Pons (tissue), 1 donor: ENCODE data around the gene APAF1.
"Not testable (repeated sequence)": the region's sequence is repeated elsewhere in the genome, so short reads cannot be mapped to it uniquely, and the experiment has no call there.

Experiments
- DNase-seq: peaks from one replicate; pipeline ENCODE4 v3.0.0-alpha.2; 2016; ENCODE audit warnings: low spot score

The APAF1 gene

GRCh38 chr12:98730412-98730811, 85.3 kb downstream of the APAF1 start:
- DNase-seq = no peak

GRCh38 chr12:98733667-98734350, 88.7 kb downstream of the APAF1 start:
- DNase-seq = no peak

- no peak for DNase-seq
These were observed 90.7 kb downstream of the APAF1 start for GRCh38 chr12:98735821-98736220.

DNA sequence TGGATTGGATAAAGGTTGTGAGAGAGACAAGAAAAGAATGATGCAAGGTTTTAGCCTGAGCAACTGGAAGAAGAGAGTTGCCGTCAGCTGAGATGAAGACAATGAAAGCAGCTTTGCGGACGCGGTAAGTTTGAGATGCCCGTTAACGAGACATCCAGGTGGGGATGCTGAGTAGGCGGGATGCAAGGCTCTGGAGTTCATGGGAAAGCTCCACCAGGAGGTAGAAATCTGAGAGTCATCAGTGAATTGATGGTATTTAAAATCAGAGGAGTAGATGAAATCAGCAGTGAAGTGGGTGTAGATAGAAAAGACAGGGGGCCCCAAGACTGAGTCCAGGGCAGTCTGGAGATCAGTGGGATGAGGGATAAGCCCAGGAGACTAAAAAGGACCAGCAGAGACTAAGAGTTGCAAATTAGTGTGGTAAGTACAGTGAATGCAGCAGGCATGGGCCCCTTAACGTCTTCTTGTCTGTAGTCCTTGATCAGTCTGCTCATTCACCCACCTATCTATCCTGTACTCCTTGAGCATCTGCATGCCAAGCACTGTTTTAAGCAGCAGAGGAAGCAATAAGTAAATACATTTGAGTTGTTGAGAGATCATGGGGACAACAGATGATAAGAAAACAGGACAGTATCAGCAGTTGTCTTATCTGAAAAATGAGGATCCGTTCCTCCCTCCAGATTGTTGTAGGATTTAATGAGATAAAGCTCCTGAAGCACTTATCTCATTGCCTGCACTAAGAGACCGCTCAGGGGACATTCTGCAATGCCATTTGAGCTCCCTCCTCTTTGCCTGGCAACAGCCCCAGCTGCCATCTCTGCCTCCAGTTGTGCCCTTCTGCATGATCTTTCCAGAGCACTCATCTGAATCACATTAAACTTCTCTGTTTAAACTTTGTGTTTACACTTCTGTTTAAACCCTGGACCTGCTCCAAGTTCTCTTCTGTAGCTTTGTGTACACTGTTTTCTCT, 91.5 kb downstream of the APAF1 start:
- DNase-seq = peak; percentile 65

DNA sequence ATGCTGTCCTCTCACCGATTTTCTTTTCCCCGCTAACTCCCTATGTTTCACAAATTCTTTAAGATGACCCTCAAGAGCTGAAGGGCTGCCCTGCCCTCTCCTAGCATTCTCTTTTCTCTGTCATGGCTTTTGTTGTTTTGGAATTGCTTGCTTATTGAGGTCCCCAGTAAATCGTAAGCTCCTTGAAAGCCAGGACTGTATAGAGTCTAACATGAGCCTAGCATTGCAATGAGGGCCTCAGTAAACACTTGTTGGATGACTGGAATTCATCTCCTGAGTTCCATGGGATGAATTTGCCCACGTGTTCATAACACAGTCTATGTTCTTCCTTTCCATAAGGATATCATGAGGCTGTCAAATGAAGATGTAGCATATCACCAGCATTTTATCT, 92.2 kb downstream of the APAF1 start:
- DNase-seq = no peak

- no peak for DNase-seq
These were observed 92.9 kb downstream of the APAF1 start for GRCh38 chr12:98738002-98738401.

DNA sequence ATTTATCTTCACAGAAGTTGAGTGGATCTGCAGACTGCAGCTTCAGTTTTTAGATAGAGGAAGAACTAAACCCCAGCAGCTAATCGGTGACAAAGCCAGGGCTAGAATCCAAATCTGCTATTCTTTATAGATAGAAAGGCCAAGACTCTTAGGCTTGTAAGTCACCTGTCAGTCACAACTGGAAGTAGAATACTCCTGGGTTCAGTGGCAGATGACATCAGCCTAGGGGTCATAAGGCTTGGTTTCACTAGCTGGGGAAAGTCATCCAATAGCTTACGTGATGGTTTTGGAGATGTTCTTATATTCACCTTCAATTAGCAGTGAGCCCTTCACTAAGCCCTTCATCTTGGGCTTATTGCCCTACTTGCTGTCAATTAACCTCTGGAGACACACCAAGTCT, 93.4 kb downstream of the APAF1 start:
- no peak for DNase-seq

DNA sequence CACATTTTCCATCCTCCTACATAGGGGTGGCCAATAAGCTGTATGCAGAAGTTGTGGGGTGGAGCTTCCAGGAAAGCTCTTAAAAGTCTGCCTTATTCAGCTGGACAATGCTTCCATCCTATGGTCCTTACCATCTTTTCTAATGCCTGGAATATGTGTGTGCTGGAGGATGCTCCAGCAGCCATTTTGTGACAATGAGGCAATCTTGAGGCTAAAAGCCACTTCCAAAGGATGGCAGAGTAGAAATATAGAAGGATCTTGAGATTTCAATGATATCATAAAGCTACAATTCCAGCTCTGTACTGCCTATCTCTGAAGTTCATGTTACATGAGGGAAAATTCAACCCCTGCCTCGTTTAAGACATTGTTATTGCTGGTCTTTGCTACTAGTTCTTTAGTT, 95.7 kb downstream of the APAF1 start:
- no peak for DNase-seq

- no peak for DNase-seq
These were observed 96.1 kb downstream of the APAF1 start for GRCh38 chr12:98741196-98741555.

DNA sequence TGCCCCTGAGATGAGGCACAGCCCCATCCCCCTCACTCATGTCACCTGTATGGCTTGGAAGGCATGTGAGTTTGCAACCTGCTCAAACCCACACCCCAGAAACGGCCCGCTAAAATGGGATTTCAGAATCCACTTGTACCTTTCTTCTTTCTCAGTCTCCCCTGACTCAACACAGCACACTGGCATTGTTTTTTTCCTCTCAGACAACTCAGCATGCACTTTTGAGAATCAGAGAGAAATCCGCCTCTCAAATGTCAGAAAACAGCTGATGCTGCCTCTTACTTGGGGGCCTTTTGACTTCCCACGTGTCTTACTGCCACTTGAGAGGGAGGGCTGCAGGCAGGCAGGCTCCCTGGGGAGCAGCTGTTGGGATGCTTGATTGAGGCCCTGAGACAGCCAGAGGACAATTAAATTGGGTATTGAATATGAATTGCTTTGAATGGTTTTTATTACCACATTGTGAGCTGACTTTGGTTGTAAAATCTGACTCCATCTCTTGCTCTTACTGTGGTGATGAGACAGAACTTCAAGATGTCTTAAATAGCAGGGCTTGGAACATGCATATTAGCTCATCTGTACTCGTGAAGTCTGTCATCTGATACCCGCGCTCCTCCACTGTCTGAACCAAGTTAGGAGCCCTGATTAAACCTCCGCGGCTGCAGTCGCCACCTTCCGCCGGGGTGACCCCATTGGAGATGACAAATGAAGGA, 96.6 kb downstream of the APAF1 start:
- DNase-seq = no peak

DNA sequence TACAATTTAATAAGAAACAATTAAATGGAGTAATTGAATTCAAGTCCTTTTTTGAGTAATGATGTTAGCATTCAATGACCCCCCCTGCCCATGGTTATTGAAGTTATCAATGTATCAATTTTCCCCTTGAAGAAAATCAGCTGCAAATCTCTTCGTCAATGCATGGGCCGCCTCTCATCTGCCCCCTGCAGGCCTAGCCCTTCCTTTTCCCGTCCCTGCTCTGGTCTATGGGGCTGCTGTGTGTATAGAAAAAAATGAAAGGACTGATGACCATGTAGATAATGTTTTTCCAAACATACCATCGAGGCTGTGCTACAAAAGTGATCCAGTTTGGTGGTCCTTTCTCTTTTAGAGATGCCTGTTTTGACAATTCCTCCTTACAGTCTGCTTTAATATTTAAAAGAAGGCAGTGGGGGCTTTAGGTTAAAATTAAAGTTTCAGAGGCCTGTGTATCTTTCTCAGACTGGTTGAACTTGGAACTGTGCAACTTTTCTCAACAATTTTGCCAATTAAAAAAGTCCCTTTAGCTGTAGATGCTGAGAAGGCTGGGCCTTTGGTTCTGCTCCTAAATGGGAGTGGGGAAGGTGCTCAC, 98.4 kb downstream of the APAF1 start:
- peak; percentile 64 for DNase-seq

GRCh38 chr12:98744680-98745079, 99.6 kb downstream of the APAF1 start:
- no peak for DNase-seq

DNA sequence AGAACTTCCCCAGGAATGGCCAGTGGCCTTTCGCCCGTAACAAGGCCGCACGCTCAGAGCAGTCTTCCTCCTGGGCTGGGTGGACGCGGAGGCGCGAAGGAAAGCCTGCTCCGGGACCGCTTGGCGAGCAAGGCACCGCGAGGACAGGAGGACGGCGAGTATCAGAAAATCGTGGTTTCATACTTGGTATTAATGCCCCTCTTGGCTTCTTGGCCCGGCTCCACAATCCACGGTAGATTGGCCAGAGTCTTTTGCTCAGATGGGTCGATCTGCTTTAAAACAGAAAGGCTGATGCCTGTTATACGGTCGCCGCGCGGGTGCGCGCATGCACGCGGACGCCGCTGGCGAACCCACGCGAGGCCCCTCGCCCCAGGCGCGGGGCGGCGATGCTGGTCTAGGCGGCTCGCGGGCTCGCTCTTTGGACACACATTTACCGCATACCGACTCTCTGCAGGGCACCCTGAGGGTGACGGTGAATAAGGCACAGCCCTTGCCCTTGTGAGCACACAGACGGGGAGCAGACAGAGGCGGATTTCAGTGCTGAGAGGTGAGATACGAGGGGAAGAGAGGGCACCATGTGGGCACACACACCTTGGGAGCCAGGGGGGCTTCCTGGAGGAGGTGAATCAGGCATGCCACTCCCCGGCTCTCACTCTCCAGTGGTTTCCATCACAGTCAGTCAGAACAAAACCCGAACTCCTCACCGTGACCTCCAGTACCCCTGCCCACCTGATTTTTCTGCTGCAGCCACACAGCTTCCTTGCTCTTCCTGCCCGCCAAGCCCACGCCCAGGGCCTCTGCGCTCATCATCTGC, 100.7 kb downstream of the APAF1 start:
- DNase-seq = no peak

DNA sequence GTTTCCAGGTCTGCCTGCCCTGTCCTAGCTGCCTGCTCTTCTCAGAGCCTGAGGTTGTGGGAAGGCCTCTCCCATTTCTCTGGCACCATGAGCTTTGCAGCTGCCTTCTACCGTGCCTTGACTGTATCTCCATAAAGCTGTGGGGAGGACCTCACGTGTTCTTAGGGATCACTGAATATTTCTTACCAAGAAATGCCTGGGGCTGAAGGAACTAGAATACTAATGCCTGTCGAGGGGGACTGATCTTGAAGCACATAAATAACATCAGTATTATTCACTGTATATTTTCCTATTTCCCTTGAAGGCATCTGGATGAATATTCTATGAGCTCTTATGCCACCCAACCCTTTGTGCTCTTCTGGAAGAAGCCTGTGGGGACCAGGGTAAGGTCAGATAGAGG, 103.4 kb downstream of the APAF1 start:
- no peak for DNase-seq

DNA sequence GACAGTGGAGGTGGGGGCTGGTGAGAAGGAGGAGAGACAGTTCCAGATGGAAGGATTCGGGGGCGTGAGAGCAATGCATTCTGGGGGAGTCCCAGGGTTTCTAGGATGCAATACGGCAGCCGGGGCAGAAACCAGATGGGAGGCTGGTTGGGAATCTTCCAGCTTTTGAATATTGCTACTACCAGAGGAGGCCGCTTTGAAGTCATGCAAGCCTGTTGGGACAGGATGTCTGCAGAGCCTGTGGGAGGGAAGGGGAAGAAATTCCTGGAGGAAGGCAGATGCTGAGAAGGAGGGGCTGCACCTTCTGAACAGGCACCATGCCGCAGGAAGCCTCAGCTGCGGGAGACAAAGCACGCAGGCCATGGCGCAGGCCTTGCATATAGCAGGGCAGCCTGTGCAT, 105.4 kb downstream of the APAF1 start:
- DNase-seq = no peak

- DNase-seq = no peak
These were observed 106.6 kb downstream of the APAF1 start for GRCh38 chr12:98751580-98752115.

GRCh38 chr12:98752726-98753125, 107.6 kb downstream of the APAF1 start:
- DNase-seq = no peak

DNA sequence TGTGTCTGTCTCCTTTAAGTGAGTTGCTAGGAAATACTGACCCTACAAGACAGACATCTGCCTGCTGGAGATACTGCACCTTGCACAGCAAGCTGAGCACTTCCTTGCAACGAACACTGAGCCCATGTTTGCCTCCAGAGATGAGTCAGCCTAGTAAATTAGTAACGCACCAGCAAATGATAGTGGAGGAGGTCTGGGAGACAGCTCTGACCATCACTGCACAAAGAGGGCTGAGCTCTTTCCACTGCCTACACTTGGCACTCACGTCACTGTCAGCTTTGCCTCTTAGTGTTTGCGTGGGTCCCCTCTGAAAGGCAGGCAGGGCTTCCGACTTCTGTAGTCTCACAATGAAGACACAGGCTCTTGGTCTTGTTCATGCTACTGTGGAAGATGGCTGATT, 109.0 kb downstream of the APAF1 start:
- DNase-seq = peak; percentile 60

DNA sequence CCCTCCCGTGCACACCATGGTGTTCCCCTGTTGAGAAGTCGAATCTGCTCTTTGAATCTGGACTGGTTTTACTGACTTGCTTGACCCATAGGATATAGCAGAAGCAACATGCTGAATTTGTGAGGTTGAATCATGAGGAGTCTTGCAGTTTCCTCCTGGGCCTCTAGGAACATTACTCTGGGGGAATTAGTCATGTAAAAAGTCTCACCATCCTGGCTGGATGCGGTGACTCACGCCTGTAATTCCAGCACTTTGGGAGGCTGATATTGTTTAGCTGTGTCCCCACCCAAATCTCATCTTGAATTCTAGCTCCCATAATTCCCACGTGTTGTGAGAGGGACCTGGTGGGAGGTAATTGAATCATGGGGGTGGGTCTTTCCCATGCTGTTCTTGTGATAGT, 110.8 kb downstream of the APAF1 start:
- not testable (repeated sequence) for DNase-seq

- no peak for DNase-seq
These were observed 112.4 kb downstream of the APAF1 start for GRCh38 chr12:98757455-98757854.

GRCh38 chr12:98758331-98758730, 113.2 kb downstream of the APAF1 start:
- peak; percentile 89 for DNase-seq
